ENCODE measurements around the gene MYO9B.

DNA sequence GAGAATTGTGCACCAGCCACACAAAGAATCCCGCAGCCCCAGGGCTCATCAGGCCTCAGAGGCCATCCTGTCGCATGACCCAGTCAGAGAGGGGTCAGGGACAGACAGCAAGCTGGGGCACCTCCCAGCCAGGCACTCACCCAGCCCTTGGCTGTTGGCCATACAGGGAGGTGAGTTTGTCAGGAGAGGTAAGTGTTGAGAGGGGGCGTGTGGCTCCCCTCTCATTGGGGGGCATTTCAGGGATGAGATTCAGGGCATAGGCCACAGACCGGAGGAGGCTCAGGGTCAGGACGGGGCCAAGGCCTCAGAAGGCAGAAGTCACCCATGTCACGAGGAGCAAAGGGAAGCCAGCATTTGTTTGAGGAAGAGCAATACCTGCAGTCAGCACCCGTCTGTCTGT, 37.1 kb downstream of the MYO9B start:
- TF ChIP-seq, protein P1, sequence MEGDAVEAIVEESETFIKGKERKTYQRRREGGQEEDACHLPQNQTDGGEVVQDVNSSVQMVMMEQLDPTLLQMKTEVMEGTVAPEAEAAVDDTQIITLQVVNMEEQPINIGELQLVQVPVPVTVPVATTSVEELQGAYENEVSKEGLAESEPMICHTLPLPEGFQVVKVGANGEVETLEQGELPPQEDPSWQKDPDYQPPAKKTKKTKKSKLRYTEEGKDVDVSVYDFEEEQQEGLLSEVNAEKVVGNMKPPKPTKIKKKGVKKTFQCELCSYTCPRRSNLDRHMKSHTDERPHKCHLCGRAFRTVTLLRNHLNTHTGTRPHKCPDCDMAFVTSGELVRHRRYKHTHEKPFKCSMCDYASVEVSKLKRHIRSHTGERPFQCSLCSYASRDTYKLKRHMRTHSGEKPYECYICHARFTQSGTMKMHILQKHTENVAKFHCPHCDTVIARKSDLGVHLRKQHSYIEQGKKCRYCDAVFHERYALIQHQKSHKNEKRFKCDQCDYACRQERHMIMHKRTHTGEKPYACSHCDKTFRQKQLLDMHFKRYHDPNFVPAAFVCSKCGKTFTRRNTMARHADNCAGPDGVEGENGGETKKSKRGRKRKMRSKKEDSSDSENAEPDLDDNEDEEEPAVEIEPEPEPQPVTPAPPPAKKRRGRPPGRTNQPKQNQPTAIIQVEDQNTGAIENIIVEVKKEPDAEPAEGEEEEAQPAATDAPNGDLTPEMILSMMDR (optimal IDR thresholded peaks at IDR 0.05 in 1 of 3, IDR thresholded peaks at IDR 0.05 in 1 of 3, conservative IDR thresholded peaks at IDR 0.05 in 1 of 3; ENCODE audit: extremely low read depth in 1 of 3, insufficient read depth in 2 of 3, low read length in 3 of 3), result no peak
- TF ChIP-seq EZH2 (IDR thresholded peaks at IDR 0.05; ENCODE audit: low read length), result no peak
